SJCRH30 (cell line): ENCODE measurements around the gene CAPN2. TPM values are rescaled to one million over a fixed set of nuclear protein-coding genes. Genes with fewer than 3 reads are reported as not detected.
"Not testable (repeated sequence)": the region's sequence is repeated elsewhere in the genome, so short reads cannot be mapped to it uniquely, and the experiment has no call there.

Source experiments
- DNase-seq, 2 experiments: peaks; one replicate each; pipeline ENCODE4 v3.0.0-alpha.2; 2015 to 2020
- H3K27ac ChIP-seq: fragments of 250-450 bp; sonication (Bioruptor Pico); 2 replicates; pipeline ENCODE4 v1.5.1; 2020; ENCODE audit warnings: mild to moderate bottlenecking, moderate library complexity
- H3K27me3 ChIP-seq: fragments of 250-450 bp; sonication (Bioruptor Pico); 2 replicates; pipeline ENCODE4 v1.5.1; 2020; ENCODE audit warnings: mild to moderate bottlenecking, moderate library complexity
- H3K36me3 ChIP-seq: fragments of 250-450 bp; sonication (Bioruptor Pico); 2 replicates; pipeline ENCODE4 v1.5.1; 2020; ENCODE audit warnings: mild to moderate bottlenecking, moderate library complexity
- H3K4me1 ChIP-seq: fragments of 250-450 bp; sonication (Bioruptor Pico); 2 replicates; pipeline ENCODE4 v1.5.1; 2020; ENCODE audit warnings: mild to moderate bottlenecking, moderate library complexity
- H3K4me3 ChIP-seq: fragments of 250-450 bp; sonication (Bioruptor Pico); 2 replicates; pipeline ENCODE4 v1.5.1; 2020; ENCODE audit warnings: mild to moderate bottlenecking, moderate library complexity
- H3K9me3 ChIP-seq: fragments of 250-450 bp; sonication (Bioruptor Pico); replicated peaks from 2 replicates; pipeline ENCODE4 v1.5.1; 2020; ENCODE audit warnings: mild to moderate bottlenecking, moderate library complexity
- total RNA-seq: library from RNA; depleted of rRNA; stranded (reverse); fragments of >200 nt; shearing (Covaris generic); gene quantifications from 2 replicates; pipeline ENCODE4 v1.2.3, GENCODE V29; 2014

CAPN2 gene
- total RNA-seq, 1 experiment from 2014 or later, result 172 TPM

- no peak for DNase-seq
- no peaks in the 10 kb centered on the region for H3K27me3 ChIP-seq
- no peak overlapping the region for H3K27ac ChIP-seq
- no peaks in the 10 kb centered on the region for H3K9me3 ChIP-seq
- H3K36me3 ChIP-seq, result peaks cover 58% of the 10 kb centered on the region
- H3K4me3 ChIP-seq, result no peak overlapping the region
- no peaks in the 10 kb centered on the region for H3K4me1 ChIP-seq
Measured at GRCh38 chr1:223783676-223784075, 71.3 kb downstream of the CAPN2 start.

GRCh38 chr1:223784541-223784940, 72.2 kb downstream of the CAPN2 start:
- no peaks in the 10 kb centered on the region for H3K27me3 ChIP-seq
- H3K27ac ChIP-seq, result no peak overlapping the region
- no peak for DNase-seq
- H3K36me3 ChIP-seq, result peaks cover 59% of the 10 kb centered on the region
- H3K9me3 ChIP-seq, result no peaks in the 10 kb centered on the region
- H3K4me3 ChIP-seq, result no peak overlapping the region
- H3K4me1 ChIP-seq, result no peaks in the 10 kb centered on the region

GRCh38 chr1:223785808-223786207, 73.5 kb downstream of the CAPN2 start:
- Histone ChIP-seq H3K4me3 (no peak overlapping the region), H3K27me3 (no peaks in the 10 kb centered on the region), H3K9me3 (no peaks in the 10 kb centered on the region), H3K27ac (no peak overlapping the region), H3K4me1 (no peaks in the 10 kb centered on the region), H3K36me3 (peaks cover 50% of the 10 kb centered on the region)
- no peak for DNase-seq

DNA sequence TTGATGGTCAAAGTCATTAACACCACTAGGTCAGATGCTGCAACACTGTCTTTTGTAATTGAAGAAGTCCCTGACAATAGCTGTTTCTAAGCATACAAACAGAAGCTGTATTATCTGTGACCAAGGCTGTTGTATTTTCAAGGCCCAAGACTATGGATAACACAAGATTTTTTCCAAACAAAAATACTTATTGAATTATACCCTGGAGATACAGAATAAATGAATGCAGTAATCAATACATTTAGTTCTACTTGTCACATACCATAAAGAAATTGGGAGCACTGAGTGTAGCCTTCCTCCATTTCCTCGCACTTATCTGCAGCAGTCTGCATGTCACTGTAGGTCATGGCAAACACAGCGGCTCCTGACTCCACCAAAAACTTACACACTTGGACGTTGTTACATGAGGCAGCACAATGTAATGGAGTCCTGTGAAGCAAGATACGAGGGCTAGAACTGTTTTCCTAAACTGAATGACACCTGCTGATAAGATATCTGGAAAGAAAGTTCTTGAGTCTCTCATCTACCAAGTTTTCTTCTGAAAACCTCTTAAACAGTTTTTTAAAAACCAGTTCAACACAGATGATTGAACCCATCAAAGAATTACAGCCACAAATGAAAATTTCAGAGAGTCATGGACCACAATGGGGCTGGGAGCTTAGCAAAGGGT, 76.5 kb downstream of the CAPN2 start:
- Histone ChIP-seq H3K36me3 (peaks cover 48% of the 10 kb centered on the region), H3K27me3 (no peaks in the 10 kb centered on the region), H3K4me1 (no peaks in the 10 kb centered on the region), H3K4me3 (no peak overlapping the region), H3K27ac (no peak overlapping the region), H3K9me3 (no peaks in the 10 kb centered on the region)
- DNase-seq, result no peak

DNA sequence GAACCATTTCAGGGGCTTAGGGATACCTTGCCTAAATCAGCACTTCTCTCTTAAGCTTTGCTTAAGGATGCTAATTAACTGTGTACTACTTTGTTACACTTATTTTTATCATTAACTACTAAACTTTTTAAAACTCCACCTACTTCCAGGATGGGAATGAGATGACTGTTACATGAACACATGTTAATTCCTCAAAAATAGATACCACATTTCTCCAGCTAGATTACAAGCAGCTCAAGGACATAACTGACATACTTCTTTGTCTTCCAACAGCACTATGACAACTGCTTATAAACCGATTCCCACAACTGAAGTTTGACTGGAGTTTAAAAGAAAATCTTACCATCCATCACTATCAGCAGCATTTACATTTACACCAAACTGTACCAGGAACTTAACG, 79.7 kb downstream of the CAPN2 start:
- H3K9me3 ChIP-seq, result no peaks in the 10 kb centered on the region
- no peaks in the 10 kb centered on the region for H3K27me3 ChIP-seq
- no peak for DNase-seq
- no peak overlapping the region for H3K27ac ChIP-seq
- peaks cover 60% of the 10 kb centered on the region for H3K36me3 ChIP-seq
- H3K4me3 ChIP-seq, result no peak overlapping the region
- no peaks in the 10 kb centered on the region for H3K4me1 ChIP-seq

DNA sequence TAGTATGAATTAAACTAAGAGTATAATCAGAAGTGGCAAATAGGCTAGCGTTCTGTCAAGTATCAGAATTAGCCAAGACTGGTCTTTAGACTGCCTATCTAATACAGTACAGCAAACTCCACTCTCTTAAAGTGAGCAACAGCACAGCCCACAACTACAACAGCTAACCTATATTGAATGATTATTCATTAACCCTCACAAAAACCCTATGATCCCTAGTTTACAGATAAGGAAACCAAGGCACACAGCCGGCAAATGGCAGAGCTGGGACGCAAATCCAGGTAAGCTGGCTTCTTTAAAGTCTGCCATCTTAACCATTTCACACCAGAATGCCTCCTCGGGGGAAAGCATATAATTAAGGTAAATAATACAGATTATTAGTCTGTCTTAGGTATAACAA, 81.4 kb downstream of the CAPN2 start:
- no peak overlapping the region for H3K4me3 ChIP-seq
- H3K9me3 ChIP-seq, result no peaks in the 10 kb centered on the region
- no peaks in the 10 kb centered on the region for H3K27me3 ChIP-seq
- H3K27ac ChIP-seq, result no peak overlapping the region
- DNase-seq, result no peak
- peaks cover 62% of the 10 kb centered on the region for H3K36me3 ChIP-seq
- H3K4me1 ChIP-seq, result no peaks in the 10 kb centered on the region

- H3K27me3 ChIP-seq, result no peaks in the 10 kb centered on the region
- no peak for DNase-seq
- H3K36me3 ChIP-seq, result peaks cover 66% of the 10 kb centered on the region
- no peaks in the 10 kb centered on the region for H3K9me3 ChIP-seq
- H3K4me3 ChIP-seq, result no peak overlapping the region
- no peak overlapping the region for H3K27ac ChIP-seq
- no peaks in the 10 kb centered on the region for H3K4me1 ChIP-seq
Measured at GRCh38 chr1:223794136-223794880, 82.0 kb downstream of the CAPN2 start.

- DNase-seq, result no peak
- Histone ChIP-seq H3K9me3 (no peaks in the 10 kb centered on the region), H3K4me3 (no peak overlapping the region), H3K27me3 (no peaks in the 10 kb centered on the region), H3K27ac (no peak overlapping the region), H3K4me1 (no peaks in the 10 kb centered on the region), H3K36me3 (peaks cover 74% of the 10 kb centered on the region)
Measured at GRCh38 chr1:223796210-223796609, 83.9 kb downstream of the CAPN2 start.

DNA sequence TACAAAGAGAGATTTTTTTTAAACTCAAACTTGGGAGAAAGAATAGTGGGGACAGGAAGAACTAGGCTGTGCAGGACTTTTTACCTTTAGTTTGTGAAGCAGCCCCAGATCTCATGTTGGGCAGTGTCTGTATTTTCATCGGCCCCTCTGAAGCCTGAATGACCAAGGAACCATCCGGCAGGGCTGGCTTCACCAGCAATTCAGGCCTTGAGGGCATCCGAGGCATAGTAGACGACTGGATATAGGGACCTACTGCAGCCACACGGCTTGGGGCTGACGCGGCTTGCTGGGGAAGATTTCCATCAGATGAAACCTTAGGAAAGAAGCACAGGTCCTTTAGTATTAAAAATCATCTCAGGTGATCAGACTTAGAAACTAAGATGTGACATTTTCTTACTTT, 89.7 kb downstream of the CAPN2 start:
- Histone ChIP-seq H3K27ac (no peak overlapping the region), H3K4me3 (no peak overlapping the region), H3K36me3 (peaks cover 84% of the 10 kb centered on the region), H3K4me1 (peaks cover 13% of the 10 kb centered on the region), H3K9me3 (no peaks in the 10 kb centered on the region; the same call in 1 of the 2 replicates), H3K27me3 (no peaks in the 10 kb centered on the region)
- no peak for DNase-seq

DNA sequence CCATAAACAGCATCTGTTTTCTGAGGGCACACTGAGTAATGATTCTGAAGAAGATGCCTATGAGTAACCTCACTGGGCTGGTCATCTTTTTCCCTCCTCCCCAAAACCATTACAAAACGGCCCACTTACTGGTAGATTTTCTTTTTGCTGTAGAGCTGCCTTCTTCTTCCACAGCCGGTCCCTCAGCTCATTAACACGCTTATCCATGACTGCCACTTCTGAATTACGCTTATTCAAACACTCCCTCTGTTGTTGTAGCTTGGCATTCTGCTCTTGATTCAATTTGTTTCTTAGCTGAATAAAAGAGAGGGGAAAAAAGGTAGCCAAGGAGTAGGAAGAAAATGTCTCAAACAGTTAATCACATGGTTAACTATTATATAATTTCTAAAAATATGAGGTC, 90.3 kb downstream of the CAPN2 start:
- Histone ChIP-seq H3K4me1 (peaks cover 13% of the 10 kb centered on the region), H3K27ac (peak overlapping the region; percentile 29), H3K27me3 (no peaks in the 10 kb centered on the region), H3K4me3 (no peak overlapping the region), H3K9me3 (no peaks in the 10 kb centered on the region; the same call in 1 of the 2 replicates), H3K36me3 (peaks cover 85% of the 10 kb centered on the region)
- DNase-seq, result peak in 1 of 2 experiments; percentile 17

DNA sequence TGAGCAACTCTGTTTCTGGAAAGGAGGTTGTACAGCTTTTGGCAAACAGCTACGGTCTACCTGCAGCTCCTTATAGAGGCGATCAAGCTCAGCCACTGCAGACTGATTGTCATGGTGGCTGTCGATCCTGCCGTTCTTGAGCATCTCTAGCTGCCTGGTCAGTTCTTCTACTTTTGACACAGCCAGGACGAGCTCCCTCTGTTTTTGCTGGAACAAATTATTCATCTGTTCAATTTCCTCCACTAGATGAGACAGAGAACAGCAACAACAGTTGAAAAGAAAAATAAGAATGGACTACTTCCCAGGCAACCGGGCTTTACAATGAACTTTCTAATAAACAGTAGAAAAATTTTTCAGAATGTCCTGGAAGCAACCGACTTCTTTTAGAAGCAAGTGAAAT, 90.9 kb downstream of the CAPN2 start:
- Histone ChIP-seq H3K4me3 (no peak overlapping the region), H3K4me1 (peaks cover 13% of the 10 kb centered on the region), H3K36me3 (peaks cover 82% of the 10 kb centered on the region), H3K9me3 (no peaks in the 10 kb centered on the region; the same call in 1 of the 2 replicates), H3K27me3 (no peaks in the 10 kb centered on the region), H3K27ac (peak overlapping the region; percentile 29; the same call in 1 of the 2 replicates)
- DNase-seq, result no peak

DNA sequence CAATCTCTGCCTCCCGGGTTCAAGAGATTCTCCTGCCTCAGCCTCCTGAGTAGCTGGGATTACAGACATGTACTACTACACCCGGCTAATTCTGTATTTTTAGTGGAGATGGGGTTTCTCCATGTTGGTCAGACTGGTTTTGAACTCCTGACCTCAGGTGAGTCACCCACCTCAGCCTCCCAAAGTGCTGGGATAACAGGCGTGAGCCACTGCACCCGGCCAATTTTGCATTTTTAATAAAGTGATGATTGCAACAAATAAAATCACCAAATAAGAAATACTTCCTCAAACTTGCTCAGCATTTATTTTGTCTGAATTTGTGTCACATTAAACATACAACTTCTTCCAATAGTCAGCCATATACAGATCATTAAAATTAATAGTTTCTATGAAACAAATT, 97.6 kb downstream of the CAPN2 start:
- not testable (repeated sequence) for H3K9me3 ChIP-seq, H3K4me1 ChIP-seq, H3K27ac ChIP-seq, H3K27me3 ChIP-seq, H3K4me3 ChIP-seq, DNase-seq
- peaks cover 72% of the 10 kb centered on the region for H3K36me3 ChIP-seq

GRCh38 chr1:223810586-223810985, 98.2 kb downstream of the CAPN2 start:
- H3K9me3 ChIP-seq, result no peaks in the 10 kb centered on the region; the same call in 1 of the 2 replicates
- H3K27ac ChIP-seq, result no peak overlapping the region
- H3K27me3 ChIP-seq, result no peaks in the 10 kb centered on the region
- DNase-seq, result no peak
- peaks cover 8% of the 10 kb centered on the region for H3K4me1 ChIP-seq
- H3K4me3 ChIP-seq, result no peak overlapping the region
- peaks cover 70% of the 10 kb centered on the region for H3K36me3 ChIP-seq

DNA sequence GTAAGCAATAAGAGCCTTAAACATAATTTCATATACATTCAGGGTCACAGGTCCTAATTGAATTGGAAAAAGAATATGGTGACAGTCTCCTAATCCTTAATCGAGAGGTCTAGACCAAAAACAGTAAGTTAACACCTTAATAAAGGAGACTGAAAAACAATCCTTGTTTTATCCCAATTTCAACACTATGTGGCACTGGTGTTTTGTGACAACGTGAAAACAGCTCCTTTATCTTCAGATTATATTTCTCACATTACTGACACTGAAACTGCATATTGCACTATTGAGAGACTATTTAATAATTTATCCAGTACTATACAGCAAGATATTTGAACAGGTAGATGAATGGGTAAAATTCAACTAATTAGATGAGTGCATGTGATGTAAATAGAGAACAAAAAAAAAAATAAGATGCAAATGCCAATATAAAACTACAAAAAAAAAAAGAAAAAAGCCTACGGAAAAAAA, 99.3 kb downstream of the CAPN2 start:
- DNase-seq, result peak in 1 of 2 experiments; percentile 37

DNA sequence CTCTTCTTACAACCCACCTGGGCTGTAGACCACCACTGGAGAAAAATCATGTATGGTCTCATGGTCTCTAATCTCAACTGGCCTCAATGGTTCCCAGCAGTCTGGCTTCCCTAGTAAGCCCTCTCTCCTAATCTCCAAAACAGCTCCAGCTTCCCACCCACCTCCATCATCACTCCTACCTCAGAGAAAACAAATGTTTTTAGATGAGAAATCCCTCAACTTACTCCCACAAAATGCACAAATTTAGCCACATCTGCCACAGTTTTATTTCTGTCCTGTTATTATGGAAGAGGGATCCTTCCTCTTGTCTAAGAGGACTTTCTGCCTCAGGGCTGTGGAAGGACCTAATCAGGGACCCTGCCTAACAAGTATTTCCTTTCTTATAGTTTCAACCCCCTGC, 101.3 kb downstream of the CAPN2 start:
- peaks cover 8% of the 10 kb centered on the region for H3K4me1 ChIP-seq
- no peak for DNase-seq
- H3K36me3 ChIP-seq, result peaks cover 59% of the 10 kb centered on the region
- H3K27me3 ChIP-seq, result no peaks in the 10 kb centered on the region
- H3K4me3 ChIP-seq, result no peak overlapping the region
- H3K9me3 ChIP-seq, result no peaks in the 10 kb centered on the region
- no peak overlapping the region for H3K27ac ChIP-seq

More for the DNA sequence above, 99.3 kb downstream of the CAPN2 start:
- Histone ChIP-seq H3K36me3 (peaks cover 67% of the 10 kb centered on the region), H3K27ac (no peak overlapping the region), H3K27me3 (no peaks in the 10 kb centered on the region), H3K4me1 (peaks cover 8% of the 10 kb centered on the region), H3K4me3 (no peak overlapping the region), H3K9me3 (no peaks in the 10 kb centered on the region; the same call in 1 of the 2 replicates)
